AG08395 (cell line): ENCODE data around the gene SNX11.
"Not testable (repeated sequence)": the region's sequence is repeated elsewhere in the genome, so short reads cannot be mapped to it uniquely, and the experiment has no call there.

Experiments used
- DNase-seq: peaks from one replicate; pipeline ENCODE4 v3.0.0; 2012; ENCODE audit warnings: mixed read lengths, low spot score

SNX11 gene

GRCh38 chr17:48107137-48108055 lies at the start of gene SNX11:
Gene SNX11, plus strand, starts transcription at chr17:48107766. Its CDS starts 4,278 bp downstream, at chr17:48112044.
- peak; percentile 86 for DNase-seq

- DNase-seq = no peak
Observed at GRCh38 chr17:48058393-48059124, 49.0 kb upstream of the SNX11 start.

GRCh38 chr17:48059125-48059668 lies 48.4 kb upstream of the SNX11 start:
- no peak for DNase-seq

- no peak for DNase-seq
Observed at GRCh38 chr17:48060249-48060648, 47.3 kb upstream of the SNX11 start.

- no peak for DNase-seq
Observed at GRCh38 chr17:48062273-48062672, 45.3 kb upstream of the SNX11 start.

GRCh38 chr17:48064638-48065037 lies 42.9 kb upstream of the SNX11 start:
- DNase-seq = no peak

- DNase-seq = no peak
Observed at GRCh38 chr17:48066192-48066591, 41.4 kb upstream of the SNX11 start.

- no peak for DNase-seq
Observed at GRCh38 chr17:48066656-48067055, 40.9 kb upstream of the SNX11 start.

- no peak for DNase-seq
Observed at GRCh38 chr17:48067245-48067644, 40.3 kb upstream of the SNX11 start.

GRCh38 chr17:48067808-48068207 lies 39.8 kb upstream of the SNX11 start:
- DNase-seq = not testable (repeated sequence)

GRCh38 chr17:48068491-48068961 lies 39.0 kb upstream of the SNX11 start:
- DNase-seq = peak; percentile 70

GRCh38 chr17:48070195-48070594 lies 37.4 kb upstream of the SNX11 start:
- DNase-seq = no peak

GRCh38 chr17:48071654-48072053 lies 35.9 kb upstream of the SNX11 start:
- DNase-seq = peak; percentile 21

GRCh38 chr17:48072811-48073210 lies 34.8 kb upstream of the SNX11 start:
- DNase-seq = not testable (repeated sequence)

- not testable (repeated sequence) for DNase-seq
Observed at GRCh38 chr17:48073566-48074094, 33.9 kb upstream of the SNX11 start.

- DNase-seq = peak; percentile 69
Observed at GRCh38 chr17:48074322-48075081, 33.1 kb upstream of the SNX11 start.

- DNase-seq = not testable (repeated sequence)
Observed at GRCh38 chr17:48077152-48077551, 30.4 kb upstream of the SNX11 start.

- no peak for DNase-seq
Observed at GRCh38 chr17:48081858-48082257, 25.7 kb upstream of the SNX11 start.

GRCh38 chr17:48084932-48085331 lies 22.6 kb upstream of the SNX11 start:
- no peak for DNase-seq

GRCh38 chr17:48093341-48094045 lies 14.1 kb upstream of the SNX11 start:
- no peak for DNase-seq

GRCh38 chr17:48095611-48096010 lies 12.0 kb upstream of the SNX11 start:
- peak; percentile 11 for DNase-seq
